B cell (primary cell): ENCODE results near the gene MEF2C. TPM values are rescaled to one million over a fixed set of nuclear protein-coding genes. Genes with fewer than 3 reads are reported as not detected.

Experiments used
- ATAC-seq: fragments of 200-7000 bp; cut with Tn5 transposase; one replicate; pipeline ENCODE4 v1.10.0; 2021; ENCODE audit warnings: low read depth, mild to moderate bottlenecking, moderate number of reproducible peaks, moderate library complexity
- CTCF ChIA-PET: fragments of 350-600 bp; sonication (Branson Sonifier 250); formaldehyde crosslinking; loops from one replicate; lab custom pipeline; 2021; ENCODE audit warnings: antibody characterized with exemption, inconsistent platforms; lab: Charles Lee
- POLR2A ChIA-PET: fragments of 350-600 bp; sonication (Branson Sonifier 250); formaldehyde crosslinking; loops from one replicate; lab custom pipeline; 2021; ENCODE audit warnings: antibody characterized with exemption; lab: Charles Lee
- DNase-seq: peaks from one replicate; pipeline ENCODE4 v3.0.0; 2013
- H2AFZ ChIP-seq: 2 replicates; pipeline ENCODE4 v1.6.1; 2012; ENCODE audit warnings: mild to moderate bottlenecking, low read depth, low read length; ENCODE audit not compliant: insufficient read depth, poor library complexity, severe bottlenecking
- H3K27ac ChIP-seq, 2 donors: 1 replicate in 1 of 2; 2 replicates in 1 of 2; pipeline ENCODE4 v1.5.1; 2012 to 2013; ENCODE audit warnings: low read length in 2 of 2, mild to moderate bottlenecking in 2 of 2, moderate library complexity in 1 of 2
- H3K27me3 ChIP-seq, 4 experiments: fragments of 200-600 bp in 1 of 4; sonication (generic) in 1 of 4; replicated peaks in 1 of 4; 1 replicate in 2 of 4; 2 replicates in 2 of 4; pipeline versions ENCODE4 v1.6.1 to v1.7.0; 2013 to 2016; ENCODE audit warnings: low read length in 3 of 4, mild to moderate bottlenecking in 2 of 4, mixed read lengths in 1 of 4, moderate library complexity in 1 of 4; ENCODE audit not compliant: insufficient read depth in 4 of 4, control insufficient read depth in 3 of 4; ENCODE audit errors: control extremely low read depth in 1 of 4
- H3K36me3 ChIP-seq, 2 experiments: replicated peaks in 1 of 2; 1 replicate in 1 of 2; 2 replicates in 1 of 2; pipeline versions ENCODE4 v1.6.1 to v1.7.1; 2013; ENCODE audit warnings: low read length in 1 of 2; ENCODE audit not compliant: insufficient read depth in 2 of 2, control insufficient read depth in 1 of 2; ENCODE audit errors: control extremely low read depth in 1 of 2, extremely low read depth in 1 of 2
- H3K4me1 ChIP-seq, 2 donors: fragments of 200-600 bp in 1 of 2; sonication (generic) in 1 of 2; 1 replicate in 1 of 2; 2 replicates in 1 of 2; pipeline versions ENCODE4 v1.5.1 to v1.6.1; 2013 to 2017; ENCODE audit warnings: low read length in 2 of 2; ENCODE audit not compliant: control insufficient read depth in 2 of 2, insufficient read depth in 2 of 2
- H3K4me2 ChIP-seq: replicated peaks from 2 replicates; pipeline ENCODE3; 2012; ENCODE audit warnings: mild to moderate bottlenecking, low read depth, low read length; ENCODE audit not compliant: poor library complexity, severe bottlenecking
- H3K4me3 ChIP-seq, 5 experiments: fragments of 200-600 bp in 1 of 5; sonication (generic) in 1 of 5; 1 replicate in 3 of 5; 2 replicates in 2 of 5; pipeline versions ENCODE4 v1.5.1 to v1.7.0; 2011 to 2016; ENCODE audit warnings: low read length in 4 of 5, mild to moderate bottlenecking in 4 of 5, low read depth in 2 of 5, control low read depth in 1 of 5, moderate library complexity in 1 of 5; ENCODE audit not compliant: insufficient read depth in 1 of 5; ENCODE audit errors: control extremely low read depth in 1 of 5, extremely low read depth in 1 of 5
- H3K79me2 ChIP-seq: fragments of 200-600 bp; sonication (generic); one replicate; pipeline ENCODE4 v1.6.0; 2016; ENCODE audit warnings: low read length; ENCODE audit not compliant: control insufficient read depth, insufficient read depth
- H3K9ac ChIP-seq: fragments of 200-600 bp; sonication (generic); 2 replicates; pipeline ENCODE4 v1.6.1; 2017; ENCODE audit warnings: mild to moderate bottlenecking, low read length, moderate library complexity
- H3K9me3 ChIP-seq, 3 donors: one replicate each; pipeline versions ENCODE4 v1.6.1 to v1.7.1; 2013; ENCODE audit warnings: low read length in 2 of 3; ENCODE audit not compliant: control insufficient read depth in 2 of 3, insufficient read depth in 1 of 3; ENCODE audit errors: control extremely low read depth in 1 of 3
- H4K20me1 ChIP-seq: 2 replicates; pipeline ENCODE4 v1.6.0; 2012; ENCODE audit warnings: mild to moderate bottlenecking, low read length; ENCODE audit not compliant: insufficient read depth, control insufficient read depth, poor library complexity, severe bottlenecking
- H3K27ac Mint-ChIP-seq: one replicate; pipeline ENCODE4 v1.8.0; 2021; ENCODE audit warnings: mixed read lengths
- H3K27me3 Mint-ChIP-seq: one replicate; pipeline ENCODE4 v1.8.0; 2021; ENCODE audit warnings: mixed read lengths
- H3K4me1 Mint-ChIP-seq: one replicate; pipeline ENCODE4 v1.8.0; 2021; ENCODE audit warnings: mixed read lengths
- H3K4me3 Mint-ChIP-seq: one replicate; pipeline ENCODE4 v1.8.0; 2021; ENCODE audit warnings: mixed read lengths
- H3K9me3 Mint-ChIP-seq: one replicate; pipeline ENCODE4 v1.8.0; 2022; ENCODE audit warnings: mixed read lengths; ENCODE audit not compliant: insufficient read depth
- CTCF ChIP-seq: fragments of 200-600 bp; IDR thresholded peaks from one replicate; pipeline ENCODE4 v1.8.0; 2022; ENCODE audit warnings: antibody characterized with exemption, mild to moderate bottlenecking
- EZH2 ChIP-seq: IDR thresholded peaks from 2 replicates; pipeline ENCODE4 v1.6.1; 2012; ENCODE audit warnings: borderline replicate concordance, low read depth, mild to moderate bottlenecking, moderate library complexity, low read length; ENCODE audit not compliant: insufficient read depth, poor library complexity, severe bottlenecking
- intact Hi-C: fragments of 100-400 bp; cut with micrococcal nuclease; formaldehyde crosslinking; loops from one replicate; pipeline ENCODE4 v1.10.0; 2022
- polyA plus RNA-seq: library from polyadenylated mRNA; depleted of rRNA; stranded (reverse); fragments of >200 nt; gene quantifications from 2 replicates; pipeline ENCODE4 v1.2.3, GENCODE V29; 2012
- total RNA-seq, 2 donors: library from RNA; stranded (reverse); fragments of 120-200 nt in 1 of 2; gene quantifications; 1 replicate in 1 of 2; 2 replicates in 1 of 2; pipeline versions ENCODE4 v1.2.3 to v1.2.4, GENCODE V29; 2013 to 2022

MEF2C gene
- total and polyA plus RNA-seq, 2 donors (not counting 1 experiment from before 2014, with no cell fraction given): 97.4 to 354 TPM

- peak overlapping the region; percentile 22 for H3K27ac Mint-ChIP-seq
- no peaks in the 10 kb centered on the region for H3K9me3 ChIP-seq
- H3K9ac ChIP-seq: peak overlapping the region; percentile 2
- H3K4me2 ChIP-seq: peak overlapping the region; percentile 12
- no peak overlapping the region for H3K4me3 ChIP-seq
- ATAC-seq (no peak), DNase-seq (no peak)
- H3K4me1 Mint-ChIP-seq: peaks cover 84% of the 10 kb centered on the region
- POLR2A ChIA-PET: no interaction called here
- CTCF ChIA-PET: no interaction called here
- peaks cover 9% of the 10 kb centered on the region for H4K20me1 ChIP-seq
- no peak overlapping the region for H2AFZ ChIP-seq
- no peaks in the 10 kb centered on the region for H3K27me3 Mint-ChIP-seq
- intact Hi-C loops: loop anchor here (2.0 kb wide), 1 partner anchor 32 kb away; no protein-coding TSS in a partner anchor
- no peaks in the 10 kb centered on the region for H3K27me3 ChIP-seq
- no peaks in the 10 kb centered on the region for H3K9me3 Mint-ChIP-seq
- peaks cover 9 to 57% of the 10 kb centered on the region in 2 experiments for H3K36me3 ChIP-seq
- H3K79me2 ChIP-seq: peaks cover 100% of the 10 kb centered on the region
- H3K27ac ChIP-seq: peak overlapping the region in 1 of 2 donors; percentile 53
- H3K4me3 Mint-ChIP-seq: peak overlapping the region; percentile 54
- H3K4me1 ChIP-seq: peaks cover 53 to 85% of the 10 kb centered on the region in 2 donors
- TF ChIP-seq CTCF (no peak), EZH2 (no peak)
These were observed 67.8 kb downstream of the MEF2C start for GRCh38 chr5:88815050-88815789.
